HG02642 (cell line): Measurements from ENCODE around the gene THOC6.
"Not testable (repeated sequence)": the region's sequence is repeated elsewhere in the genome, so short reads cannot be mapped to it uniquely, and the experiment has no call there.

Source experiments
- ATAC-seq: cut with Tn5 transposase; IDR thresholded peaks from one replicate; pipeline ENCODE4 v1.9.1; 2021; ENCODE audit warnings: mild to moderate bottlenecking; ENCODE audit not compliant: unreplicated experiment, poor library complexity

Gene THOC6

GRCh38 chr16:3065742-3066439, 42.1 kb downstream of the THOC6 start:
- ATAC-seq = no peak

- no peak for ATAC-seq
These were observed 42.6 kb downstream of the THOC6 start for GRCh38 chr16:3066440-3066748.

GRCh38 chr16:3068487-3068886, 44.7 kb downstream of the THOC6 start:
- ATAC-seq = no peak

GRCh38 chr16:3069146-3069545, 45.3 kb downstream of the THOC6 start:
- ATAC-seq = not testable (repeated sequence)

GRCh38 chr16:3070608-3071111, 46.8 kb downstream of the THOC6 start:
- ATAC-seq = no peak

GRCh38 chr16:3071655-3072054, 47.8 kb downstream of the THOC6 start:
- no peak for ATAC-seq

GRCh38 chr16:3072148-3072547, 48.3 kb downstream of the THOC6 start:
- ATAC-seq = not testable (repeated sequence)

- not testable (repeated sequence) for ATAC-seq
These were observed 48.9 kb downstream of the THOC6 start for GRCh38 chr16:3072576-3073263.

GRCh38 chr16:3073448-3073847, 49.6 kb downstream of the THOC6 start:
- no peak for ATAC-seq

GRCh38 chr16:3074860-3075522, 51.2 kb downstream of the THOC6 start:
- peak; percentile 51 for ATAC-seq

- no peak for ATAC-seq
These were observed 51.7 kb downstream of the THOC6 start for GRCh38 chr16:3075523-3075915.

GRCh38 chr16:3075946-3076345, 52.1 kb downstream of the THOC6 start:
- ATAC-seq = not testable (repeated sequence)

GRCh38 chr16:3076577-3076976, 52.7 kb downstream of the THOC6 start:
- ATAC-seq = no peak
